HG03378 (cell line): ENCODE results near the gene TMEM131.

Experiments
- ATAC-seq: cut with Tn5 transposase; IDR thresholded peaks from one replicate; pipeline ENCODE4 v1.9.1; 2021; ENCODE audit warnings: mild to moderate bottlenecking, moderate library complexity; ENCODE audit not compliant: unreplicated experiment

Gene TMEM131

DNA sequence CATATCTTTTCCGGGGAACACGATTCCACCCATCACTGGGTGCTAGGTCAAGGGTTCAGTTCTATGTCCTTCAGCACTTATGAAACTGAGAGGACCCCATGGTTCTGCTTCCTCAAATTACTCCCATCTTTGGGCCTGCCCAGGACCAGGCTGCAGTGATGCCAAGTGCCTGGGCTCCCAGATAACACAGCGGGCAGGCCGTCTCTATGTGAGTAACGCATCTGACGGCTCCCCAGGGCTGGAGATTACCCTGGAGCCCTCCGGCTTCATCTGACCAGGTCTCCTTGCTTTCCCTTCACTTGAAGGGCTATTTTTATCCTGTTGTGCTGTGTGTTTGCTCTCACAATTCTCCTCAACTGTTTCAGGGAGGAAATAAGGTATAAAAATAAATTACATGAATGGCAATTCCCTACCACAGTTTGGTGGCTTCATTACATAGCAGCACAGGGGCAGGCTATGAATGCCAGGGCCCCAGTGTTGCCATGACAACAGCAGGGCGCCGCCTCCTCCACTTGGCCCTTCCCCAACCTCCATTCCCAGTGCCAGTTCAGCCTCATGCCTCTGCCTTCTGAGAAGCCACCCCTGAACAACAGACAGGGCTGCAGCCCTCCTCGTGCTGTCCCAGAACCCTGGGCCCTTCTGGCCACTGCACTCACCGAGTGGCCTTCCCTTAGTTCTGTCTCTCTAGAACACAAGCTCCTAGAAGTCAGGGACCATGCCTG, 25.4 kb upstream of the TMEM131 start:
- no peak for ATAC-seq

- ATAC-seq, result no peak
These were observed 24.8 kb upstream of the TMEM131 start for GRCh38 chr2:98020516-98020915.

DNA sequence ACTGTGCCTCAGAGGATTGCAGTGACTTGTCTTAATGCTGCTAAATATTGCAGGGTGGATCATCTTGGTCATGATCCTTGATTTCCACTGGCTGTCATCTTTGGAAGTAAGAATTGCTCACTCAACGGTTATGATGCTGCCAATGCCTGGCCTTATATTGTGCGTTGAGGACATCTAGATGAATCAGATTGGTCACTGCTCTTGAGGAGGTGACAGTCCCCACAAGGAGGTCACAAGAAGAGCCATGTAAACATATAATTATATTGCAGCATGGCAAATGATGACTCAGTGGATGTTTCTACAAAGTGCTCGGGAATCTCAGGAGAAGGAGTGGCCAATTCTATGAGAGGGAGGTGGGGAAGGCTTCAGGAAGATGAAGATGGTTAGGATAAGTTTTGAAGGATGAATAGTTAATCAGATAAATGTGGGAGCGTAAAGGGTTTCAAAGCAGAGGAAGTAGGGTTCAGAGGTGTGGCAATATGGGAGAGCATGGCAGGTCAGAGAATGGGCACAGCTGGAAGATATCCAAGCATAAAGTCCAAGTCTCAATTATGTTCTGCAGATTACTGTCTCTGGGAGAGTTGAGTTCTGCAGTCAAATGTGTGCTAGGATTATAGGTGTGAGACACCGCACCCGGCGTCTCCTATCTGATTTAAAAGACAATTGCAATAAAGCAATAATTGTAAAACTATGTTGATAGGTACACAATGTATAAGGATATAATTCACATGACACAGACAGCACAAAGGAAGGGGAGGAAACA, 21.3 kb upstream of the TMEM131 start:
- no peak for ATAC-seq

- ATAC-seq, result no peak
These were observed 19.9 kb upstream of the TMEM131 start for GRCh38 chr2:98015671-98016070.

DNA sequence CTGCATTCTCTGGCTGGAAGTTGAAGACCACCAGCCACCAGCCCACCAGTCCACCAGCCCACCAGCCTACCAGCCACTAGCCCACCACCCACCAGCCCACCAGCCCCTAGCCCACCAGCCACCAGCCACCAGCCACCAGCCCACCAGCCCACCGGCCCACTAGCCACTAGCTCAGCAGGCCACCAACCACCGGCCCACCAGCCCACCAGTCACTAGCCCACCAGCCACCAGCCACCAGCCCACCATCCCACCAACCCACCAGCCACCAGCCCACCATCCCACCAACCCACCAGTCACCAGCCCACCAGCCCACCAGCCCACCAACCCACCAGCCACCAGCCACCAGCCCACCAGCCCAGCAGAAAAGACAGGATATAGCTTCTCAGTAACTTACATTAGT, 18.6 kb upstream of the TMEM131 start:
- no peak for ATAC-seq

- no peak for ATAC-seq
These were observed 17.8 kb upstream of the TMEM131 start for GRCh38 chr2:98013407-98014042.

- peak; percentile 84 for ATAC-seq
These were observed 16.8 kb upstream of the TMEM131 start for GRCh38 chr2:98012561-98012991.

GRCh38 chr2:98009887-98010760, 14.4 kb upstream of the TMEM131 start:
- no peak for ATAC-seq

DNA sequence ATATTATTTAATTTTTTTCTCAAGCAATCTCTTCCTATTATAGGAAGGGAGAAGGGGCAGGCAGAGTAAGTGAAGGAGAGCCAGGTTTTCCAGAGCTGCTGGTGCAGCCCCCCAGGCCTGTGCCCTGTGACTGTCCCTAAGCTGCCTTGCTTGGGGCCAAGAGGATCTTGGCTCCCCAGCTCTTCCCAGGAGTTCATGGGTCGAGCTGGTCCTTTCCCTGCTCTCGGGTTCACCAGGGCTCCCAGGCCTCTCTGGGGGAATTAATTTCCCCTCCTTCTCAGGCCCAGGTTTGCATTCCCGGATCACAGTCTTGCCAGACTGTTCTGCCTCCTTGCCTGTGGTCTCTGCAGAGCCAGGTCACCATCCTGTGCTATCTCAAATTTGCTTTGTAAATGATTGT, 12.7 kb upstream of the TMEM131 start:
- no peak for ATAC-seq

GRCh38 chr2:98006378-98006777, 10.6 kb upstream of the TMEM131 start:
- no peak for ATAC-seq

- ATAC-seq, result no peak
These were observed 8.9 kb upstream of the TMEM131 start for GRCh38 chr2:98004613-98005012.

GRCh38 chr2:98004047-98004446, 8.3 kb upstream of the TMEM131 start:
- no peak for ATAC-seq

DNA sequence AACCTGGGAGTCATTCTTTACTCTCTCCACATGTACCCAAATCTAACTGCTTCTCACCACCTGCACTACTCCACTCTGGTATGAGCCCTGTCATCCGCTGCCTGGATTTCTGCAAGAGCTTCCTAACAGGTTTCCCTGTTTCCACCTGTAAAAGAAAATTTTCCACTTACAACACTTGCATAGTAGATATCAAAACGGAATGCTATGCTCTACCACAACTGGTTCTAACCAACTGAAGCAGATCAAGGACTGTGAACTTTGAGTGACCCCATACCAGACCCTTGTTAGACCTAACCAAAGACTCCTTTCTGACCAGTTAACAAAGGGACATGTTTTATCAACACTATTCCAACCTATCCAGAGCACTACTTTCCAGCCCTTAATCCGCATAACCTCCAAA, 3.8 kb upstream of the TMEM131 start:
- no peak for ATAC-seq

DNA sequence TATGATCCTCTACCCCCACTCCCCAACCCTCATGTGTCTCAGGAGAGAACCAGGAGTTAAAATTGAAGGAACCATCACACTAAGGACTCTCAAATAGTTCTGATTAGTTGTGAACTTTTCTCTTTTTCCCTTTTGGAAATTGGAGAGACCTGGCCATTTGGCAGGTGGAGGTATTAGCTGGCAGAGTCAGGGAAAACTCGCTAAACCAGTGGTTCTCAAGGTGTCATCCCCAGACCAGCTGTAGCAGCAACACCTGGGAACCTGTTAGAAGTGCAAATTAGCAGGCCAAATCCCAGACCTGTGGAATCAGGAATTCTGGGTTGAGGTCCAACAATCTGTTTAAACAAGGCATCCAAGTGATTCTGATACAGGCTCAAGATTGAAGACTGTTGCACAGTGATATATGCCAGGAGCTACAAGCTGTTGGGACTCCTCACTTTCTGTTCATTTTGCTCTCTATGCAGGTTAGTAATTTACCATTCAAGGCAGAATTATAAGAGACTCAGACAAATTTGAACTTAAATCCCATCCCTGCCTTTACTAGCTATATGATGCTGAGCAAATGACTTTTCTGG, 2.8 kb upstream of the TMEM131 start:
- no peak for ATAC-seq

- no peak for ATAC-seq
These were observed 2.1 kb upstream of the TMEM131 start for GRCh38 chr2:97997784-97998392.

GRCh38 chr2:97996679-97997078, 931 bp upstream of the TMEM131 start:
- ATAC-seq, result no peak

DNA sequence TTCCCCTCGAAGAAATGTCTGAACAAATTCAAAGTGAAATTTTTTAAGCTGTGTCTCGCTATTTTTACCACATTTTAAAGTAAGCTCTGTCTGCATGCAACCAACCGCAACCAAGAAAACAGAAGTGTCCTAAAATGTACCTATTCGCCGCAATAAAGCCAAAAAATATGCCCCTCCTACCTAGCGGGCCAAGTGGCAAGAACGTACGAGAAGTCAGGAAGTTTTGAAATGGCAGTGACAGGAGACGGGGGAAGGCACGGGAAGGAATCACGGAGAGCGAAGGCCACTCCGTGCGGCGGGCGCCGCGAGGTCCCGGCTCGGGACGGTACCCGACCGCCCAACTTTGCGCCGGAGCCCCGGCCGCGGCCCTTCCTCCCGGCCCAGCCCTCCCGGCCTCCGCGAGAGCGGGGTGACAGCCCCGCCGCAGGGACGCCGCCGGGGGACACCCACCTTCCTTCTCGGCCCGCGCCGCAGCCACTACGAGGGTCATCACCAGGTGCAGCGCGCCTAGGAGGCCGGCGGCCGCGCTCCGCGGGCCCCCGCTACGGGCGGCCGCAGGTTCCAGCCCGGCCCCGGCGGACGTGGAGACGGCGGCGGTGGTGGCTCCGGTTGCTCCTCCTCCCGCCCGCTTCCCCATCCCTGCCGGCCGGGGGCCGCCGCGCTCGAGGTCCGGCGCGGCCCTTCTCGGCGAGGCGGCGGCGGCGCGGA, 568 bp downstream of the TMEM131 start:
- ATAC-seq, result peak; percentile 23

DNA sequence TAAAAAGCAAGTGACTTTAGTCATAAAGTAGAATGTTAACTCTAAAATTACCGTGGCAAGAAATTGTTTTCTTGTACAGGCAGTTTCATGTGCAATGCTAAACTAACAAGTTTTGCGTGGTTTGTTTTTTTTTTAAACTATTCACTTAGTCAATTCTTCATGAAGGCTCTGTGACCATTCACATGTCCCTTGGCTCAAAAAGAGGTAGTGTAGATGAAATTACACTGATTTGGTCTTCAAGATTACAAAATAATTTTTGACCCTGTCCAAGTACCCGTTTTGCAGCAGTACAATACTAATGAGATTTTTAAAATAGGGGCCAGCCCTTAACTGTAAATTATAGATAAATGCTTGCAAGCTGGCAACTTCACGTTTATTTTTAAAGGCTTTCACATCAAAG, 1.3 kb downstream of the TMEM131 start:
- no peak for ATAC-seq

DNA sequence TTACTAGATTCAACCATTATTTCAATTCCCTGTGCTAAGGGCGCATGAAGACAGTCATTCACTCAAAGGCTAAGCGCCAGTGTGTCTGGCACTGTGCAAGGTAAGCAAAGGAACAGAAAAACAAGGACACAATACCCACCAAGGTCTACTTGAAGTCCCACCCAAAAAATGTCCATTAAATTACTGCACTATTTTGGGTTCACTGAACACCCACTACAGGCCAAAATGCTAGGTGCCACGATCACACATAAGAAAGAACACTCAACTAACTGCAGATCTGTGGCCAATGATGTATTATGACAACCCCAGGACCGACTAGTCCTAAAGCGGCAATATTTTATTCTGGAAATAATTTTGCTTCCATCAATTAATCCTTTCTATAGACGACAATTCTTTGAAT, 1.8 kb downstream of the TMEM131 start:
- ATAC-seq, result no peak
